ENCODE data around the gene DTX3. TPM values are rescaled to one million over a fixed set of nuclear protein-coding genes. Genes with fewer than 3 reads are reported as not detected.

The DTX3 gene
- total RNA-seq, 1 donor from 2014 or later: 18.3 TPM

DNA sequence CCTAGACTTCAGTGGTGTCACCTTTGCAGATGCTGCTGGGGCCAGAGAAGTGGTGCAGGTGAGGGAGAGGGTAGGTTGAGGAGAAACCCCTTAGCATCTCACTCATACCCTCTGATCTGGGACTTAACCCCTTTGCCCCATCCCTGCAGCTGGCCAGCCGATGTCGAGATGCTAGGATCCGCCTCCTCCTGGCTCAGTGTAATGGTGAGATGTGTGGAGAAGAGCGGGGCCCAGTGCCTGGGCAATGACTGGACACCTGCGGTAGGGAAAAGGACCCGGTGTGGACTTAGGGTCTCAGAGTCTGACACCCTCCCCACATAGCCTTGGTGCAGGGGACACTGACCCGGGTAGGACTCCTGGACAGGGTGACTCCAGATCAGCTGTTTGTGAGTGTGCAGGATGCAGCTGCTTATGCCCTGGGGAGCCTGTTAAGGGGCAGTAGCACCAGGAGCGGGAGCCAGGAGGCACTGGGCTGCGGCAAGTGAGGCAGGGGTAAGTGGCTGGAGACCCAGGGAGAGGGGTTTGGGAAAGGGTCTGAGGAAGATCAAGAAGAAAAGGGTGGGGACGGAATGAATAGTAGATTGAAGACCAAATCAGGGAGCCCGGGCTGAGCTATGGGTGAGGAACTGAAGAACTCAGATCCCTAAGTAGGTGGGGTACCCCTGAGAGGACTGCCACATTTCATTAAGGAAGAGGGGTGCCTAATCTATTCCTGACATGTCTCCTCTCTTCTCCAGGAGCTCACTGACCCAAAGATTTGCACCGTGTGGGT, 20.8 kb downstream of the DTX3 start:
- Histone ChIP-seq H3K27ac (ENCODE audit: low read depth, low read length) (no peak overlapping the region), H3K4me3 (ENCODE audit: insufficient read depth, low read depth, low read length) (no peak overlapping the region), H2AFZ (ENCODE audit: low read depth, low read length) (no peak overlapping the region), H3K36me3 (ENCODE audit: insufficient read depth, low read length) (no peaks in the 10 kb centered on the region), H3K9me3 (ENCODE audit: insufficient read depth, low read depth, low read length) (no peaks in the 10 kb centered on the region), H4K20me1 (ENCODE audit: insufficient read depth, low read length) (peaks cover 14% of the 10 kb centered on the region), H3K27me3 (ENCODE audit: insufficient read depth, low read length) (peaks cover 78% of the 10 kb centered on the region), H3K79me2 (ENCODE audit: insufficient read depth, low read length) (no peaks in the 10 kb centered on the region), H3K4me2 (ENCODE audit: low read length) (no peak overlapping the region), H3K4me1 (ENCODE audit: insufficient read depth, low read length) (peaks cover 9% of the 10 kb centered on the region), H3K9ac (ENCODE audit: low read length) (no peak overlapping the region)
- Mint-ChIP-seq H3K9me3 (ENCODE audit: unreplicated experiment) (peaks cover 11% of the 10 kb centered on the region), H3K4me1 (ENCODE audit: low read depth, unreplicated experiment) (peaks cover 3% of the 10 kb centered on the region), H3K4me3 (ENCODE audit: unreplicated experiment) (no peak overlapping the region), H3K27me3 (ENCODE audit: low read depth, unreplicated experiment) (peaks cover 92% of the 10 kb centered on the region), H3K27ac (ENCODE audit: unreplicated experiment) (no peak overlapping the region), H3K36me3 (ENCODE audit: low read depth, unreplicated experiment) (peaks cover 26% of the 10 kb centered on the region)
- TF ChIP-seq, protein P1, sequence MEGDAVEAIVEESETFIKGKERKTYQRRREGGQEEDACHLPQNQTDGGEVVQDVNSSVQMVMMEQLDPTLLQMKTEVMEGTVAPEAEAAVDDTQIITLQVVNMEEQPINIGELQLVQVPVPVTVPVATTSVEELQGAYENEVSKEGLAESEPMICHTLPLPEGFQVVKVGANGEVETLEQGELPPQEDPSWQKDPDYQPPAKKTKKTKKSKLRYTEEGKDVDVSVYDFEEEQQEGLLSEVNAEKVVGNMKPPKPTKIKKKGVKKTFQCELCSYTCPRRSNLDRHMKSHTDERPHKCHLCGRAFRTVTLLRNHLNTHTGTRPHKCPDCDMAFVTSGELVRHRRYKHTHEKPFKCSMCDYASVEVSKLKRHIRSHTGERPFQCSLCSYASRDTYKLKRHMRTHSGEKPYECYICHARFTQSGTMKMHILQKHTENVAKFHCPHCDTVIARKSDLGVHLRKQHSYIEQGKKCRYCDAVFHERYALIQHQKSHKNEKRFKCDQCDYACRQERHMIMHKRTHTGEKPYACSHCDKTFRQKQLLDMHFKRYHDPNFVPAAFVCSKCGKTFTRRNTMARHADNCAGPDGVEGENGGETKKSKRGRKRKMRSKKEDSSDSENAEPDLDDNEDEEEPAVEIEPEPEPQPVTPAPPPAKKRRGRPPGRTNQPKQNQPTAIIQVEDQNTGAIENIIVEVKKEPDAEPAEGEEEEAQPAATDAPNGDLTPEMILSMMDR (IDR thresholded peaks at IDR 0.05; ENCODE audit: insufficient read depth, low read depth, low read length): no peak
- no peak for TF ChIP-seq EZH2 (IDR thresholded peaks at IDR 0.05; ENCODE audit: insufficient read depth, low read length)
- FAIRE-seq (no peak), DNase-seq (ENCODE audit: low read depth) (no peak)

DNA sequence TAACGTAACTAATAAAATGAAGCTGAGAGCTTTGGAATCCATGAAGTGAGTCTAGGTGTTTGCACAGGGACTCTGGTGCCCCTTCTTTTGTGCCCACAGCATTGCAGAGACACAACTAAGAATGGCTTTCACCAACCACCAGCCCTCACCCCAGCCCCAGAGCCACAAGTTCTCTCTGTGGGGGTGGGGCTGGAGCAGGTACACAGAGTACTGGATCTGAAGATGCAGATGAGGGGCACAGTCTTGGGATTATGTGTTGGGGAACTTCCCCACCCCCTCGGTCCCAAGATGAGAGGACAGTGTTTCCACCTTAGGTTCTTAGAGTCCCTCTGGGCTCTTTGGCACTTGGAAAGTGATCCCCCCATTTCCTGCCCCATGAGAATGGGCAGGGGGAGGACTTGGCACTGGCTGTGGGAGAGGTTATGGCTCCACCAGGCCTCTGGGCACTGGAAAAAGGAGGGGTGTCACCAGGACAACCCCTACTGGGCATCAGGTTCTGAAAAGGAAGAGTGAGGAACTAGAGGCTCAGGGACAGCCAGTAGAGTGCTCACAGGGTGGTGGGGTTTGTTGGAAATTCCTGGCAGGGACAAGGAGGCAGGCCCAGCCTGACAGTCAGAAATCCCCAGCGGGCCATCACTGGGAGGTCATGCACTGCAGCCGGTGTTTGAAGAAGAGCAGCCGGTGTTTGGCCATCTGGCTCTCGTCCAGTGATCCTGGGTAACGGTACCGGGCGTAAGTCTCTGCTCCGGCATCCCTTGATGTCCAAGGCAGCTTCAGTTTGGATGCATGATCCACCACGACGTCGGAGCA, 21.7 kb downstream of the DTX3 start:
- Mint-ChIP-seq H3K27me3 (ENCODE audit: low read depth, unreplicated experiment) (peaks cover 92% of the 10 kb centered on the region), H3K9me3 (ENCODE audit: unreplicated experiment) (peaks cover 10% of the 10 kb centered on the region), H3K27ac (ENCODE audit: unreplicated experiment) (no peak overlapping the region), H3K4me3 (ENCODE audit: unreplicated experiment) (no peak overlapping the region), H3K36me3 (ENCODE audit: low read depth, unreplicated experiment) (peaks cover 23% of the 10 kb centered on the region), H3K4me1 (ENCODE audit: low read depth, unreplicated experiment) (peaks cover under 1% of the 10 kb centered on the region)
- Histone ChIP-seq H3K27ac (ENCODE audit: low read depth, low read length) (no peak overlapping the region), H3K9me3 (ENCODE audit: insufficient read depth, low read depth, low read length) (no peaks in the 10 kb centered on the region), H3K4me1 (ENCODE audit: insufficient read depth, low read length) (peaks cover 3% of the 10 kb centered on the region), H3K9ac (ENCODE audit: low read length) (no peak overlapping the region), H3K4me2 (ENCODE audit: low read length) (no peak overlapping the region), H4K20me1 (ENCODE audit: insufficient read depth, low read length) (peaks cover 9% of the 10 kb centered on the region), H3K4me3 (ENCODE audit: insufficient read depth, low read depth, low read length) (no peak overlapping the region), H3K27me3 (ENCODE audit: insufficient read depth, low read length) (peaks cover 77% of the 10 kb centered on the region), H3K79me2 (ENCODE audit: insufficient read depth, low read length) (no peaks in the 10 kb centered on the region), H3K36me3 (ENCODE audit: insufficient read depth, low read length) (no peaks in the 10 kb centered on the region), H2AFZ (ENCODE audit: low read depth, low read length) (no peak overlapping the region)
- no peak for DNase-seq (ENCODE audit: low read depth)
- TF ChIP-seq, protein P1 (IDR thresholded peaks at IDR 0.05; ENCODE audit: insufficient read depth, low read depth, low read length): no peak
- TF ChIP-seq EZH2 (IDR thresholded peaks at IDR 0.05; ENCODE audit: insufficient read depth, low read length): no peak
- no peak for FAIRE-seq
